NOMO-1 (cell line): Measurements from ENCODE around the gene TAGLN2.

Source experiments
- DNase-seq, 2 experiments: peaks; one replicate each; lab custom pipeline; 2025; ENCODE audit not compliant: unreplicated experiment in 2 of 2; lab: John Stamatoyannopoulos, UW

Gene TAGLN2

GRCh38 chr1:159951016-159951415, 25.7 kb upstream of the TAGLN2 start:
- DNase-seq: no peak

DNA sequence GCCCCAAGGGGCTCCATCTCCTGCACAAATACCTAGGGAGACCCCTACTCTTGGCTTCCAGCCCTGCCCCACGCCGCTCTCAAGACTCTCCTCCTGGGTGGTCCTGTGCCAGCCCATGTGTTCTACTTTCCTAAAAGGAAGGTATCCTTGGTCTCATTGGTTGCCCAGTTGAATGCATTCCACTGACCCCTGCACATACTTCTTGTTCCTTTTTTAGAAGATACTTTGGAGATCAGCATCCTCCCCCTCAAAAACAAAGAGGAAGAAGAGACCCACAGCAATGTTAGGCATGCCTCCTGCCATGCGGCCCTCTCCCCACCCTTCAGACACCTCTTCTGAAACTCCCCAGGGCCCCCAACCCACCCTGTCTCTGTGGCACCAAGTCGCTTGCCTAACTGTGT, 24.7 kb upstream of the TAGLN2 start:
- no peak for DNase-seq

DNA sequence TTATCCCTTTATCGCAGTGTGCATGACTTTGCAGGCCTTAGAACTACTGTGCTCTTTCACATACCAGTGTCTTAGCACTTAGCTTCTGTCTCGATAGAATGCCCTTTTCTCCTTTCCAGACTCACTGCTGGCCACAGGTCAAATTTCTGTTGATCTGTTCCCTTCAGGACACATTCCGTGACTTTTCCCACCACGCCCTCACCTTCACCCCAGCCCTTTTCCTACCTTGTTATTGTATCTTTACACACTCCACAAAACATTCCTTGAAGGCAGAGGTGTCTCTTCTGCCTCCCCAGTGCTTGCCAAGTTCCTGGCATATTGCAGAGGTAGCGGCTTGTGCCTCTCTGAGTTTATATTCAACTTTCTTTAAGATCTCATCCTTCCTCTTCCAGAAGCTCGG, 23.8 kb upstream of the TAGLN2 start:
- no peak for DNase-seq

GRCh38 chr1:159947942-159948341, 22.6 kb upstream of the TAGLN2 start:
- DNase-seq: no peak

DNA sequence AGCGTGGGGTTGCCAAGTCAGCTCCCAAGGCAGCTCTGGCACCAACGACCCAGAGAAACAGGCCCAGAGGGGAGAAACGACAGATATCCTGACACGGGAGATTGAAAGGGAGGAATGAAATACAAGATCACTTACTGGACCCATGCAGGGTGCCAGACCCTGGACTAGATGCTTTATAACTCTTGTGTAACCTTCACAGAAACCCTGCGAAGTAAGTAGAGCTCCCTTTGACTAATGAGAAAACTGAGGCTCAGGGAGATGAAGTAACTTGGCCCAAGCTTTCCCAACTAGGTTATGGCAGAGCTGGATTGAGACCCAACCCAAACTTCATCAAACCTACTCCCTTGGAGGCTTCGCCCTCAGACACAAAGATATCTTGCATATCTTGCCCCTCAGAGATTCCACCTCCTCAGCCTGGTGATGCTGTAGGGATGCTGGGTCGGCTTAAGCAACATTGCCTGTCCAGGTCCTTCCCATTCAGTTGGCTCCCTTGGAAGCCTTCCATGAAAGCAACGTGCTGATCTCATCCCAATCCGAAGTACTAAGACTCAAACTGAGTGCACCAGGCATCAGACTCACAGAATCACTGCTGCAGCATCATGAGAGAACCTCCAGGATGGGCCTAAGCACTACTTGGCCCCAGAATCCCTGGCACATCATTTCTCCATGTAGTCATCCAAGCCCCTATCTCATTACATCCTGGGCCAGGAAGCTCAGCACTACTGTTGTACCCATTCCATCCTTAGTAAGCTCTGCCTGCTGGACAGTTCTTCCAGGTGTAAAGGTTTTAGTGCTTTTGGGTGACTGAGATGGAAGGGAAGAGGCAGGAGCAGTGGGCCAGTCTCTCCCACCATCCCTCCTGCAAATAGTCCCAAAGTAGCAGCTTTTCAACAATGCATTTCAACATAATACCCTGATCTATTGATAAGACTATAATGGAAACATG, 21.2 kb upstream of the TAGLN2 start:
- DNase-seq: no peak

DNA sequence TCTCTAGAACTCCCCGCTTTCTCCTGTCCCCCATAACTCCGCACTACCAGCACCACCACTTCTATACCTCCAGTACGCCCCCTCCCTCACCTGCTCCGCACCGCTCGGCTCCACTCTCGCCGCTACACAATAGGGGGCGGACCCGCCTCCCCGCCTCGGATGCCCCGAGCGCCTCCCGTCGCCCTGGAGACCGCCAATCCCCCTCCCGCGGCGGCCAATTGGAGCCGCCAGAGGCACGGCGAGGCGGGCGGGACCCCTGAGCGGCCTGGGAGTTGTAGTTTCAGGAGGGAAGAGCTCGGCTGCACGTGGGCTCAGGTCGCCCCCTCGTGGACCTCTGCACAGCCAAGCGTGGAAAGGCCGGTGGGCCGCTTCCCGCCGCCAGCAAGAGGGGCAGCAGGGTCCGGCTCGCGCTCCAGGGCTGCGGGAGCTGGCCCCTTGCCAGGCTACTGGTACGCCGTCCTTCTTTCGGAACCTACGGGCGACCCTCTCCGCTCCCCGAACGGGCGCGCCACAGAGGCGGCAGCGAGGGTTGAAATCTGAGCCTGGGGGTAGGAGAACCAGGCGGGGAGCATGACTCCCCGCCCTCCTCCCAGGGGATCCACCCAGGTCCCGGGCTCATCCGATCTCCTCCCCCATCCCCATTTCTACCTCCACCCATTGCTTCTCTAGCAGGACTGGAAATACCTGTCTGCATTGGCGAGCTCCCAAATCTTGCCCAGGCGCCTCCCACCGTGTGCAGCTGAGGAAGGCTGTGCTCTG, 20.4 kb upstream of the TAGLN2 start, which contains the start of gene IGSF9:
Gene IGSF9 (minus strand): TSS at position 131 of the 759 bp plus-strand sequence. CDS start 2,159 bp downstream, outside the sequence.
- DNase-seq: peak; percentile 23 to 36

GRCh38 chr1:159944623-159945455, 19.5 kb upstream of the TAGLN2 start:
- no peak for DNase-seq

DNA sequence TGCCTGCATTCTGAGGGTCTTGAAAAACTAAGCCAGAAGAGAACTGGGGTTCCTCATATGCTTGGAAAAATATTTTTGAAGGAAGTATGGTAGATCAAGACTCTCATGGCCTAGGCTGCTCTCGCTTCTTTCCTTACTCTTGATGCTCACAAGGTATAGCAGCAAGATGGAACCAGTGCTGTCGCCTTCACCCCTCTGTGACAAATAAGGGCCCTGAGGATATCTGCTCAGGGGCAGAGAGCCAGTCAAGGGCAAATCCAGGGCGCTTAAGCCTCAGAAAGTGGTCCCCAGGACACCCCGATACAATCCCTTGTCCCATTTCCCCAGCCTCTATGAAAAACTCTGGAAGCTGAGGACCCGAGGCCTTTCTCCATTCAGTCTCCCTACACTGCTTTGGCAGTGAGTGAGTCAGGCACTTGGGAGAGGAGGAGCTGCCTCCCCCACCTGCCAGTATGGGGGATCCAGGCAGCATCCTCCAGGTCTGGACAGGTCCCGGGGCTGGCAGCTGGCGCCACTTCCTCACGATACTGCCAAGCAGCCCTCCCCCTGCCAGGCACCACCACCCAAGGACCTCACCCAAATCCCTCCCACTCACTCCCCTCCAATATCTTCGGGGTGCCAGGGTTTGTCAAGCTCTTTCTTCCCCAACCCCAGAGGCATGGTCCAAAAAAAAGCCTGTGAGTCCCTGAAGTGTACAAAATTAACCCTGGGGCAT, 18.8 kb upstream of the TAGLN2 start:
- DNase-seq: no peak

GRCh38 chr1:159943278-159943640, 18.0 kb upstream of the TAGLN2 start:
- DNase-seq: no peak

GRCh38 chr1:159942632-159943277, 17.4 kb upstream of the TAGLN2 start:
- no peak for DNase-seq

DNA sequence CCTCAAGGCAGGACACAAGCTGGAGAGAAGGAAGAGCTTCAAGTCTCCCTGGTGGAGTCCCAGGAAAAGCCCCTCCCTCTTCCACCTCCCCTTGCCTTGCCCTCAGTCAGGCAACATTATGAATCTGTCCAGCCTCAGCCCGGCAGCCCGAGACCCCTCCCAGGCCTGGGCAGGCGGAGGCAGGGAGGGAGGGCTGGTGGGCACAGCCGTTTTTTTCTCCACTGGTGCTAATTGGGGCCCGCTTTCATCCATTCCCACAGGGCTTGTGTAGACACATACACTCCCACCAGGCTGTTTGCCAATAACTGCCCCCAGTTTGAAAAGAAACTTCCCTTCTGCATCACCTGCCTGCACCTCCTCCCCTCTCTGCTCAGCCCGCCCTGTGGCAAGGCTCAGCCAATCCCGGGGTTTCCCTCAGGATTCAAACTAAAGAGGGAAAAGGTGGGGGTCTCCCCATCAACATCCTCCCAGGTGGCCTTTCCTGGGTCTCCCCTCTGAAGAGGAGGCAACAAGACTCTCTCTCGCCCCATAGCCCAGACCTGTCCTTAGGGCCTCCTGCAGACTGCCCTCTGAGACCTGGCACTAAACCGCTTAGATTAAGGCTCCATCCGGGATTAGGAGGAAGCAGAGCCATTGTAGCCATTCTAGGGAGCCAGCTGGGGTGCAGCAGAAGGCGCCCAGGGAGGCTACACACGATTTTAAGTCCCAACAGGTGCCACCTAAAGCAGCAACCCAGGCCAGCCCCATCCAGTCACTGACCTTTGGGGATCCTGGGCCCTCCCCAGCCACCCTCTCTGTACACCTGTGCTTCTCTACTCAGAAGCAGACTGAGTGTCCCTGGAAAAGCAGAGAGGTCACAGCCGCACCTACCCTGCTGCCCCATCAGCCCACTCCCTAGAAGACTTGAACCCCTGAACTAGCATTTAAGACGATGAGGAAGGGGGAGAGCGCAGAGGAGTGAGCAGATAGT, 16.6 kb upstream of the TAGLN2 start:
- no peak for DNase-seq

GRCh38 chr1:159941141-159941540, 15.8 kb upstream of the TAGLN2 start:
- no peak for DNase-seq

- no peak for DNase-seq
These were observed 14.8 kb upstream of the TAGLN2 start for GRCh38 chr1:159940006-159940620.

- no peak for DNase-seq
These were observed 14.3 kb upstream of the TAGLN2 start for GRCh38 chr1:159939678-159940002.

DNA sequence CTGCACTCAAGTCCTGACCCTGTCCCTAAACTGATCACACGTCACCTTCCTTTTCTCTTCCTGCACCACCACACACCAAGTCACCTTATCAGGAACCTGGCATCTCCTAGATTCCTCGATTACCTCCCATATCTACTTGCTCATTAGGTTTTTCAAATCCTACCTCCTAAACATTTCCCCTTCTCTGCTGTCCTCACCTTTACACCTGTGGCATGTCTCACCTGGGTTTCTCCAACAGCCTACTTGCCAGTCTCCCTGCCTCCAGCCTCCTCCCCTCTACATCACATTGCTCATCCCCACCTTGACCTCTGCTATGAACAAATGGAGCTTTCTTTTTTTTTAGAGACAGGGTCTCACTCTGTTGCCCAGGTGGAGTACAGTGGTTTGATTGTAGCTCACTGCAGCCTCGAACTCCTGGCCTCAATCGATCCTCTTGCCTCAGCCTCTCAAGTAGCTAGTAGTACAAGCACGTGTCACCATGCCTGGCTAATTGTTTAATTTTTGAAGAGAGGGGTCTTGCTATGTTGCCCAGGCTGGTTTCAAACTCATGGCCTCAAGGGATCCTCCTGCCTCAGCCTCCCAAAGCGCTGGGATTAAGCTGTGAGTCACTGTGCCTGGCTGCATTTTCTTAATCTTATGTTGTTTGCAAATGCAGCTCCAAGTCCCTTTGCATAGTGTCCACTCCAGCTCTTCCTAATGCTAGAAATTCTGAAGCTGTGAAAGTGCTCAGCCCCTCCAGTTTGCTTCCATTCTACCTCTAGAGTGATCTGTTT, 13.8 kb upstream of the TAGLN2 start:
- no peak for DNase-seq

- DNase-seq: no peak
These were observed 13.0 kb upstream of the TAGLN2 start for GRCh38 chr1:159938211-159938852.
